Measurements from ENCODE around the gene MACROD1. TPM values are rescaled to one million over a fixed set of nuclear protein-coding genes. Genes with fewer than 3 reads are reported as not detected.

MACROD1 gene
- polyA plus RNA-seq, 1 donor (not counting 4 experiments of a cell fraction or from before 2014, with no cell fraction given): 4.6 TPM

GRCh38 chr11:64073542-64073941 is 92.4 kb downstream of the MACROD1 start:
- dilution Hi-C loops (cut with MboI; ENCODE audit: extremely low pct_ligation_motif_present, low sequenced_read_pairs): no loop called here
- H4K20me1 ChIP-seq (ENCODE audit: control insufficient read depth, extremely low read depth, insufficient read depth, low read length): peaks cover 7% of the 10 kb centered on the region
- no peak overlapping the region for H3K4me3 ChIP-seq (ENCODE audit: control insufficient read depth in 2 of 3, extremely low read depth in 1 of 3, insufficient read depth in 2 of 3, low read depth in 1 of 3, low read length in 3 of 3)
- no peaks in the 10 kb centered on the region for H3K9me1 ChIP-seq (ENCODE audit: control insufficient read depth, extremely low read depth, insufficient read depth, low read length)
- no peak for TF ChIP-seq EZH2 (IDR thresholded peaks at IDR 0.05; ENCODE audit: low read length)
- TF ChIP-seq CTCF (optimal IDR thresholded peaks at IDR 0.05 in 1 of 3, IDR thresholded peaks at IDR 0.05 in 1 of 3, conservative IDR thresholded peaks at IDR 0.05 in 1 of 3; ENCODE audit: extremely low read depth in 1 of 3, insufficient read depth in 2 of 3, low read length in 3 of 3): no peak
- no peaks in the 10 kb centered on the region for H3K4me1 ChIP-seq (ENCODE audit: control insufficient read depth, extremely low read depth, insufficient read depth, low read length)
- no peaks in the 10 kb centered on the region for H3K9me3 ChIP-seq (ENCODE audit: control insufficient read depth, low read depth, low read length)
- DNase-seq (ENCODE audit: low read depth, low spot score) (no peak), FAIRE-seq (no peak)
- H2AFZ ChIP-seq (ENCODE audit: control insufficient read depth, low read length): no peak overlapping the region
- H3K36me3 ChIP-seq (ENCODE audit: control insufficient read depth in 2 of 2, extremely low read depth in 1 of 2, insufficient read depth in 2 of 2, low read length in 2 of 2): no peaks in the 10 kb centered on the region
- H3K9ac ChIP-seq (ENCODE audit: control insufficient read depth, extremely low read depth, insufficient read depth, low read length): no peak overlapping the region
- no peaks in the 10 kb centered on the region for H3K27me3 ChIP-seq (ENCODE audit: control insufficient read depth, extremely low read depth, insufficient read depth, low read length)
- H3K4me2 ChIP-seq (ENCODE audit: control insufficient read depth, extremely low read depth, insufficient read depth, low read depth, low read length): no peak overlapping the region
- H3K79me2 ChIP-seq (ENCODE audit: control insufficient read depth, insufficient read depth, low read length): no peaks in the 10 kb centered on the region
- H3K27ac ChIP-seq (ENCODE audit: control insufficient read depth, insufficient read depth, low read length): no peak overlapping the region

GRCh38 chr11:64072871-64073270 is 93.0 kb downstream of the MACROD1 start:
- Histone ChIP-seq H3K4me1 (ENCODE audit: control insufficient read depth, extremely low read depth, insufficient read depth, low read length) (no peaks in the 10 kb centered on the region), H2AFZ (ENCODE audit: control insufficient read depth, low read length) (no peak overlapping the region), H3K9me3 (ENCODE audit: control insufficient read depth, low read depth, low read length) (no peaks in the 10 kb centered on the region), H3K9me1 (ENCODE audit: control insufficient read depth, extremely low read depth, insufficient read depth, low read length) (no peaks in the 10 kb centered on the region), H4K20me1 (ENCODE audit: control insufficient read depth, extremely low read depth, insufficient read depth, low read length) (peaks cover 7% of the 10 kb centered on the region), H3K9ac (ENCODE audit: control insufficient read depth, extremely low read depth, insufficient read depth, low read length) (no peak overlapping the region), H3K79me2 (ENCODE audit: control insufficient read depth, insufficient read depth, low read length) (no peaks in the 10 kb centered on the region), H3K4me2 (ENCODE audit: control insufficient read depth, extremely low read depth, insufficient read depth, low read depth, low read length) (no peak overlapping the region), H3K27ac (ENCODE audit: control insufficient read depth, insufficient read depth, low read length) (no peak overlapping the region), H3K4me3 (ENCODE audit: control insufficient read depth in 2 of 3, extremely low read depth in 1 of 3, insufficient read depth in 2 of 3, low read depth in 1 of 3, low read length in 3 of 3) (no peak overlapping the region), H3K36me3 (ENCODE audit: control insufficient read depth in 2 of 2, extremely low read depth in 1 of 2, insufficient read depth in 2 of 2, low read length in 2 of 2) (no peaks in the 10 kb centered on the region), H3K27me3 (ENCODE audit: control insufficient read depth, extremely low read depth, insufficient read depth, low read length) (no peaks in the 10 kb centered on the region)
- TF ChIP-seq EZH2 (IDR thresholded peaks at IDR 0.05; ENCODE audit: low read length) (no peak), CTCF (optimal IDR thresholded peaks at IDR 0.05 in 1 of 3, IDR thresholded peaks at IDR 0.05 in 1 of 3, conservative IDR thresholded peaks at IDR 0.05 in 1 of 3; ENCODE audit: extremely low read depth in 1 of 3, insufficient read depth in 2 of 3, low read length in 3 of 3) (no peak)
- dilution Hi-C loops (cut with MboI; ENCODE audit: extremely low pct_ligation_motif_present, low sequenced_read_pairs): no loop called here
- DNase-seq (ENCODE audit: low read depth, low spot score): no peak
- no peak for FAIRE-seq

Data from keratinocyte (primary cell).